Rectal smooth muscle tissue (tissue), 1 donor: Measurements from ENCODE around the gene DLGAP1.
"Not testable (repeated sequence)": the region's sequence is repeated elsewhere in the genome, so short reads cannot be mapped to it uniquely, and the experiment has no call there.

ENCODE experiments used
- H3K27ac ChIP-seq: one replicate; pipeline ENCODE4 v1.7.0; 2013; ENCODE audit warnings: low read depth, low read length, inconsistent platforms
- H3K27me3 ChIP-seq: one replicate; pipeline ENCODE4 v1.7.0; 2013; ENCODE audit warnings: low read length; ENCODE audit not compliant: control insufficient read depth, insufficient read depth
- H3K36me3 ChIP-seq: one replicate; pipeline ENCODE4 v1.7.0; 2013; ENCODE audit warnings: low read length; ENCODE audit not compliant: control insufficient read depth, insufficient read depth
- H3K4me1 ChIP-seq: one replicate; pipeline ENCODE4 v1.7.0; 2013; ENCODE audit warnings: low read length; ENCODE audit not compliant: control insufficient read depth, insufficient read depth
- H3K4me3 ChIP-seq: one replicate; pipeline ENCODE4 v1.7.0; 2013; ENCODE audit warnings: low read length
- H3K9ac ChIP-seq: one replicate; pipeline ENCODE4 v1.7.0; 2013; ENCODE audit warnings: low read length

Gene DLGAP1

GRCh38 chr18:3706279-3707097 lies 748.6 kb downstream of the DLGAP1 start:
- H3K9ac ChIP-seq = no peak overlapping the region
- H3K36me3 ChIP-seq = no peaks in the 10 kb centered on the region
- no peaks in the 10 kb centered on the region for H3K4me1 ChIP-seq
- H3K4me3 ChIP-seq = no peak overlapping the region
- no peaks in the 10 kb centered on the region for H3K27me3 ChIP-seq
- no peak overlapping the region for H3K27ac ChIP-seq

DNA sequence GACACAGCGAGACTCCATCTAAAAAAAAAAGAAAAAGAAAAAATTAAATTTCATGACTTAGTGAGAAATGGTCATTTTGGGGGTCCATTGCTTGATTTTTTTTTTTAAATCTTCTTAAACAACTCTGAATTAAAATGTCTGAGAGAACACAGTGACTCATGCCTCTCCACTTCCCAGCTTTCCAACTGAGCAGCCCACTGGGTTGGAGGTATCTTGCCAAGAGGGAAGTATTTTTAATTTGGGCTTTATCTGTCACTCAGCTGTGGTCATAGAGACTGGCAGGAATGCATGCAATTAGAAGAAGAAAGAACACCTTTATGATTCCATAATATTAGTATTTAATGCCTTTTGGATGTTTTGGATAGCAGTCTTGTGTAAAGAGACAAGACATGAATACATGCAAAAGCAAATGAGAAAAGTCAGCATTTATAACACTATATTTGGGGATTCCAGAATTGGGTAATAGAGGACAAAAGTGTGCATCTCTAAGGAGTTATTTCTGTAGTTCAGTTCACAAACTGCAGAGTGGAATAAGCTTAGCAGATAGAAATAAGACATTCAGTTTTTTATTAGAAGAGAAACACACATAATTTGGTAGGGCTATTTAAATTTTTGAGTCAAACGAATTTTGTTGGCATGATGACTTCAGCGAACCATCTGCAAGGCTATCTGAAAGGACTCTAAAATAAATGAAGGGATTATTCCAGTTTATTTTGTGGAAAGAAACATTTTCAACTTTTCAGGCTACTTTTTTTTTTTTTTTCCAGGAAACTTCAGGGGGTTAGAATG lies 750.4 kb downstream of the DLGAP1 start:
- Histone ChIP-seq H3K4me3 (no peak overlapping the region), H3K27ac (no peak overlapping the region), H3K9ac (no peak overlapping the region), H3K36me3 (no peaks in the 10 kb centered on the region), H3K27me3 (no peaks in the 10 kb centered on the region), H3K4me1 (no peaks in the 10 kb centered on the region)

- no peaks in the 10 kb centered on the region for H3K27me3 ChIP-seq
- H3K4me1 ChIP-seq = no peaks in the 10 kb centered on the region
- H3K4me3 ChIP-seq = no peak overlapping the region
- no peak overlapping the region for H3K27ac ChIP-seq
- H3K9ac ChIP-seq = no peak overlapping the region
- H3K36me3 ChIP-seq = no peaks in the 10 kb centered on the region
These were observed 751.4 kb downstream of the DLGAP1 start for GRCh38 chr18:3703732-3704176.

- H3K36me3 ChIP-seq, H3K4me3 ChIP-seq, H3K4me1 ChIP-seq, H3K9ac ChIP-seq, H3K27me3 ChIP-seq: not testable (repeated sequence)
- H3K27ac ChIP-seq = peak overlapping the region; percentile 40
These were observed 755.2 kb downstream of the DLGAP1 start for GRCh38 chr18:3699707-3700567.

- not testable (repeated sequence) for H3K36me3 ChIP-seq, H3K4me1 ChIP-seq, H3K27me3 ChIP-seq, H3K27ac ChIP-seq, H3K4me3 ChIP-seq, H3K9ac ChIP-seq
These were observed 760.9 kb downstream of the DLGAP1 start for GRCh38 chr18:3694030-3694778.

DNA sequence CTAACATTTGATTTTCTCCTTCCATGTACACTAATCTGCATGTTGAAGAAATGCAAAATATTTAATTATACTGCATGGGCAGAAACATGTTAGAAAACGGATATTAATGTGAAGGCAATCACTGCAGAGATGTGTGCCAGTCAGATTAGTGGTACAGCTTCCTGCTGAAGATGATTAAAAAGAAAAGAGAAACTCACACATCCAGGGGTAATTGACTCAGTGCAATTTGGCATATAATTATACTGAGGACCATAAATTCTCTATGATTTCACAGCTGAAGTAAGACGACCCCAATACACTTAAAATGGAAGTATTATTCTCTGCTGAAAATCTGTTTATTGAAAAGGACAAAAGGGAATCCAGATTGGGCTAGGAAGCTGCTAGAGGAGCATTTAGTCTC lies 761.7 kb downstream of the DLGAP1 start:
- H3K4me1 ChIP-seq = no peaks in the 10 kb centered on the region
- no peak overlapping the region for H3K9ac ChIP-seq
- H3K27ac ChIP-seq = no peak overlapping the region
- no peaks in the 10 kb centered on the region for H3K36me3 ChIP-seq
- H3K27me3 ChIP-seq = no peaks in the 10 kb centered on the region
- H3K4me3 ChIP-seq = no peak overlapping the region

DNA sequence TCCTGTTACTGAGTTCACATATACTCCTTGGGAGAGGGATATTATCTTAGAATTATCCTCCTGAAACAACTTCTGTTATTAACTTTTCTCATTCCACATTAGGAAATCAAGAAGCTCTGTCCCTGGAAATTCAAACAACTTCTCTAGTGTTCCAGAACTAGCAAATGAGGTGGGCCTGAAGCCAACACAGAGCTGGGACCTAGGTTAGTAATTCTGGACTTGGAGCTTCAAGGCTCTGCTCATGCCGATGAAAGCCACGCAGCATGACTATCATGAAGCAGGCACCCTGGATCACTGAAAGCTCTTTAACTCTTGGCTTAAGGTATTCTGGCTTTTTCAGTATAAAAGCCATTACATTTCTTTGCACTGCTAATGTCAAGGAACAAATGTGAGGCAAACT lies 762.4 kb downstream of the DLGAP1 start:
- Histone ChIP-seq H3K27ac (no peak overlapping the region), H3K36me3 (no peaks in the 10 kb centered on the region), H3K9ac (no peak overlapping the region), H3K4me1 (no peaks in the 10 kb centered on the region), H3K27me3 (no peaks in the 10 kb centered on the region), H3K4me3 (no peak overlapping the region)

- Histone ChIP-seq H3K4me3 (no peak overlapping the region), H3K9ac (no peak overlapping the region), H3K4me1 (no peaks in the 10 kb centered on the region), H3K27me3 (no peaks in the 10 kb centered on the region), H3K27ac (no peak overlapping the region), H3K36me3 (no peaks in the 10 kb centered on the region)
These were observed 762.9 kb downstream of the DLGAP1 start for GRCh38 chr18:3692113-3692621.

DNA sequence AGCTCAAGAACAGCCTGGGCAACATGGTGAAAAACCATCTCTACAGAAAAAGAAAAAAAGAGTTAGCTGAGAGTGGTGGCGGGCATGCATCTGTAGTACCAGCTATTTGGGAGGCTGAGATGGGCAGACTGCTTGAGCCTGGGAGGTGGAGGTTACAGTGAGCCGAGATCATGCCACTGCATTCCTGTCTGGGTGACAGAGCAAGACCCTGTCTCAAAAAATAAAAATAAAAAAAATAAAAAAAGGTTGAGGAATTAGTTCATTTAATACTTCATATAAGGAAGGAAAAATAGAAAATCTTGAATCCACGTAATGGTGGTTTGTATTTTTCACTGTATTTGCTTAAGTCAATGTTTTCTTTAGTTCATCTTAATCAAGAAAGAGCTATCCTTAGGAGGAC lies 763.4 kb downstream of the DLGAP1 start:
- no peaks in the 10 kb centered on the region for H3K27me3 ChIP-seq
- H3K4me1 ChIP-seq = no peaks in the 10 kb centered on the region
- no peak overlapping the region for H3K27ac ChIP-seq
- no peak overlapping the region for H3K9ac ChIP-seq
- H3K4me3 ChIP-seq = no peak overlapping the region
- no peaks in the 10 kb centered on the region for H3K36me3 ChIP-seq

DNA sequence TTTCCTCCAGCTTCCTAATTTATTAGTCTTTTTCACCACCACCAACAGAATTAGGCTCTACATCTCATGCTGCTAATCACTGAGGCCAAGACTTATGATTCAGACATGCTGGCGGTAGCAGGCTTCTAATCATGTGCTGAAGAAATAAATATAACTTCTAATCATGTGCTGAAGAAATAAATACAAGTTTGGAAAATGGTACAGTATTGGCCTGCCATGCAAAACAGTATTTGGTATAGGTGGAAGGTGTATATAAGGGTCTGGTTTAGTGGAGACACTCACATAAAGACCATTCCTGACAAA lies 764.4 kb downstream of the DLGAP1 start:
- H3K4me3 ChIP-seq = no peak overlapping the region
- H3K9ac ChIP-seq = no peak overlapping the region
- no peak overlapping the region for H3K27ac ChIP-seq
- H3K27me3 ChIP-seq = no peaks in the 10 kb centered on the region
- no peaks in the 10 kb centered on the region for H3K4me1 ChIP-seq
- no peaks in the 10 kb centered on the region for H3K36me3 ChIP-seq

DNA sequence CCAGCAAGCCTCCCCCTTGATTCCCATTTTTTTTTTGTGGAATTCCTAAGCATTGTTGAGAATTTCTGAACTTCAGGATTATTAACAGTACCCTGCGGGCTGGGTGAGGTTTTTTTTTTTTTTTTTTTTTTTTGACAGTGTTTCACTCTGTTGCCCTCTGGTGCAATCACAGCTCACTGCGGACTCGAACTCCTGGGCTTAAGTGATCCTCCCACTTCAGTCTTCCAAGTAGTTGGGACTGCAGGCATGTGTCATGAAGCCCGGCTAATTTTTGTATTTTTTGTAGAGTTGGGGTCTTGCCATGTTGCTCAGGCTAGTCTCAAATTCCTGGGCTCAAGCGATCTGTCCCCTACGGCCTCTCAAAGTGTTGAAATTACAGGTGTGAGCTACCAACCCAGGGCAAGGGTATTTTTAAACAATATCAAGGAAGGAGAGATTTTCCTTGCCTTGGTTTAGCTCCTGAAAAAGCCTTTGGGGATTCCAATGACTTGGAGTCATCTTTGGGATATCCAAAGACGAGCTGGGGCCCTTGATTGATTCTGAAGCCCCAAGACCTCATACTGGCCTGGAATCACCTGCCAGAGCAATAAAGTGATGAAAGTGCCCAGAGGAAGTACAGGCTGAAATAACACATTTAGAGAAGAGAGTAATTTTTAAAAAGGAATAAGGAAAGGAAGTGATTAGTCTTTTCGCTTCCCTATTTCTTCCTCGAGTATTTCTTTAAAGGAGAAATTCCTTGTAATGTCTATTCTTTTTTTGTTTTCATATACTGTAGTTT lies 764.9 kb downstream of the DLGAP1 start:
- no peaks in the 10 kb centered on the region for H3K36me3 ChIP-seq
- H3K9ac ChIP-seq = no peak overlapping the region
- H3K4me1 ChIP-seq = no peaks in the 10 kb centered on the region
- H3K4me3 ChIP-seq = no peak overlapping the region
- H3K27me3 ChIP-seq = no peaks in the 10 kb centered on the region
- no peak overlapping the region for H3K27ac ChIP-seq
